OCI-LY3 (cell line): Measurements from ENCODE around the gene PPP2R1B.
"Not testable (repeated sequence)": the region's sequence is repeated elsewhere in the genome, so short reads cannot be mapped to it uniquely, and the experiment has no call there.

Experiments used
- H2AFZ ChIP-seq: fragments of 200-600, 300-600 bp; shearing (Covaris generic); 2 replicates; pipeline ENCODE4 v1.6.0; 2014; ENCODE audit warnings: antibody characterized with exemption, low read depth, low read length
- H3K27ac ChIP-seq: fragments of 200-600, 300-600 bp; sonication (generic); 2 replicates; pipeline ENCODE4 v1.5.1; 2014; ENCODE audit warnings: mild to moderate bottlenecking, low read length, moderate library complexity, mixed read lengths
- H3K27me3 ChIP-seq: fragments of 200-600, 300-600 bp; sonication (generic); 2 replicates; pipeline ENCODE4 v1.6.1; 2014; ENCODE audit warnings: low read depth, low read length, mixed read lengths
- H3K36me3 ChIP-seq: fragments of 200-600, 300-600 bp; sonication (generic); replicated peaks from 2 replicates; pipeline ENCODE3; 2014; ENCODE audit warnings: low read depth, low read length, mixed read lengths
- H3K4me1 ChIP-seq: fragments of 300-600, 200-600 bp; sonication (generic); 2 replicates; pipeline ENCODE4 v1.6.1; 2014; ENCODE audit warnings: low read length, mixed read lengths
- H3K4me2 ChIP-seq: fragments of 200-600, 300-600 bp; sonication (generic); 2 replicates; pipeline ENCODE4 v1.6.1; 2014; ENCODE audit warnings: low read length, mixed read lengths
- H3K4me3 ChIP-seq: fragments of 300-600, 200-600 bp; sonication (generic); 2 replicates; pipeline ENCODE4 v1.5.1; 2014; ENCODE audit warnings: antibody characterized with exemption, mild to moderate bottlenecking, low read length, moderate library complexity
- H3K79me2 ChIP-seq: fragments of 300-600, 200-600 bp; shearing (Covaris generic); 2 replicates; pipeline ENCODE4 v1.6.1; 2014; ENCODE audit warnings: mild to moderate bottlenecking, low read length, mixed read lengths
- H3K9ac ChIP-seq: fragments of 300-600, 200-600 bp; shearing (Covaris generic); 2 replicates; pipeline ENCODE4 v1.6.0; 2014; ENCODE audit warnings: mild to moderate bottlenecking, low read length, moderate library complexity
- H3K9me3 ChIP-seq: fragments of 200-600, 300-600 bp; shearing (Covaris generic); 2 replicates; pipeline ENCODE4 v1.6.1; 2014; ENCODE audit warnings: low read length, mixed read lengths; ENCODE audit not compliant: insufficient read depth
- H4K20me1 ChIP-seq: fragments of 200-600, 300-600 bp; sonication (generic); 2 replicates; pipeline ENCODE4 v1.6.1; 2016; ENCODE audit warnings: low read length, mixed read lengths; ENCODE audit not compliant: insufficient read depth
- EZH2phosphoT487 ChIP-seq: fragments of 200-600 bp; shearing (Covaris generic); IDR thresholded peaks from 2 replicates; pipeline ENCODE4 v1.6.1; 2018; ENCODE audit warnings: antibody characterized with exemption, mixed run types, low read depth
- TF ChIP-seq, protein P1 (sequence below): fragments of 200-600, 300-600 bp; sonication (generic); IDR thresholded peaks from 2 replicates; pipeline ENCODE4 v1.5.1; 2014; ENCODE audit warnings: antibody characterized with exemption, low read length, low read depth

PPP2R1B gene

DNA sequence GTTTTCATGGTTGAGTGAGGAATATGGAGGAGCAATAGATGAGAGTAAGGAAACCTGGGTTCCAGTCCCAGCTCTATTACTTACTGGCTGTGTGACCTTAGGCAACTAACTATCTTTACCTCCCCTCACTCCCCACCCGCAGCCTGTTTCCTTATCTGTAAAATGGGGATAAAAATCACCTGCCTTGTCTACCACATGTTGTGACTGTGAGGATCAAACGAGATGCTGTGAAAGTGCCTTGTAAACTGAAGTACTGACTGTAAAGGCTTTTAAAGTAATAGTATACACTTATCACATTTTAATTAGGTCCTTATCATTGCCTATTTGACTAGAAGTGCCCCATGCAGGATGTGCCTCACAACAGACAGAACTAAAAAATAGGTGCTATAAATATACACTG, 18.9 kb upstream of the PPP2R1B start:
- Histone ChIP-seq H4K20me1 (no peaks in the 10 kb centered on the region), H3K4me3 (no peak overlapping the region), H3K79me2 (no peaks in the 10 kb centered on the region), H3K9me3 (no peaks in the 10 kb centered on the region), H3K27me3 (no peaks in the 10 kb centered on the region), H2AFZ (no peak overlapping the region), H3K9ac (no peak overlapping the region), H3K36me3 (peaks cover 10% of the 10 kb centered on the region), H3K4me1 (0 out of 2 replicates have a peak, but pooled peaks cover 3% of the 10 kb centered on the region), H3K4me2 (no peak overlapping the region), H3K27ac (no peak overlapping the region)
- TF ChIP-seq EZH2phosphoT487, result no peak
- TF ChIP-seq, protein P1, sequence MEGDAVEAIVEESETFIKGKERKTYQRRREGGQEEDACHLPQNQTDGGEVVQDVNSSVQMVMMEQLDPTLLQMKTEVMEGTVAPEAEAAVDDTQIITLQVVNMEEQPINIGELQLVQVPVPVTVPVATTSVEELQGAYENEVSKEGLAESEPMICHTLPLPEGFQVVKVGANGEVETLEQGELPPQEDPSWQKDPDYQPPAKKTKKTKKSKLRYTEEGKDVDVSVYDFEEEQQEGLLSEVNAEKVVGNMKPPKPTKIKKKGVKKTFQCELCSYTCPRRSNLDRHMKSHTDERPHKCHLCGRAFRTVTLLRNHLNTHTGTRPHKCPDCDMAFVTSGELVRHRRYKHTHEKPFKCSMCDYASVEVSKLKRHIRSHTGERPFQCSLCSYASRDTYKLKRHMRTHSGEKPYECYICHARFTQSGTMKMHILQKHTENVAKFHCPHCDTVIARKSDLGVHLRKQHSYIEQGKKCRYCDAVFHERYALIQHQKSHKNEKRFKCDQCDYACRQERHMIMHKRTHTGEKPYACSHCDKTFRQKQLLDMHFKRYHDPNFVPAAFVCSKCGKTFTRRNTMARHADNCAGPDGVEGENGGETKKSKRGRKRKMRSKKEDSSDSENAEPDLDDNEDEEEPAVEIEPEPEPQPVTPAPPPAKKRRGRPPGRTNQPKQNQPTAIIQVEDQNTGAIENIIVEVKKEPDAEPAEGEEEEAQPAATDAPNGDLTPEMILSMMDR, result no peak

DNA sequence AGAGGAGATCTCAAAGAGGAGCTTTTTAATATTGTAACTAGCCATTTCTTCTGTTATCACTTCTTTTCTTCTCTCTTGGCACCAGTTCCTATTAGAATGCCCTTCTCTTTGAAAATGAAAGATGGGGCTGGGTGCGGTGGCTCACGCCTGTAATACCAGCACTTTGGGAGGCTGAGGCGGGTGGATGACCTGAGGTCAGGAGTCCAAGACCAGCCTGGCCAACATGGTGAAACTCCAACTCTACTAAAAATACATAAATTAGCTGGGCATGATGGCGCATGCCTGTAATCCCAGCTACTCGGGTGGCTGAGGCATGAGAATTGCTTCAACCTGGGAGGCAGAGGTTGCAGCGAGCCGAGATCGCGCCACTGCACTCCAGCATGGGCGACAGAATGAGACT, 18.1 kb upstream of the PPP2R1B start:
- not testable (repeated sequence) for H3K9me3 ChIP-seq, H3K9ac ChIP-seq, H3K27ac ChIP-seq, H4K20me1 ChIP-seq, H2AFZ ChIP-seq, H3K27me3 ChIP-seq, H3K36me3 ChIP-seq, H3K4me3 ChIP-seq, H3K79me2 ChIP-seq, H3K4me1 ChIP-seq, H3K4me2 ChIP-seq

DNA sequence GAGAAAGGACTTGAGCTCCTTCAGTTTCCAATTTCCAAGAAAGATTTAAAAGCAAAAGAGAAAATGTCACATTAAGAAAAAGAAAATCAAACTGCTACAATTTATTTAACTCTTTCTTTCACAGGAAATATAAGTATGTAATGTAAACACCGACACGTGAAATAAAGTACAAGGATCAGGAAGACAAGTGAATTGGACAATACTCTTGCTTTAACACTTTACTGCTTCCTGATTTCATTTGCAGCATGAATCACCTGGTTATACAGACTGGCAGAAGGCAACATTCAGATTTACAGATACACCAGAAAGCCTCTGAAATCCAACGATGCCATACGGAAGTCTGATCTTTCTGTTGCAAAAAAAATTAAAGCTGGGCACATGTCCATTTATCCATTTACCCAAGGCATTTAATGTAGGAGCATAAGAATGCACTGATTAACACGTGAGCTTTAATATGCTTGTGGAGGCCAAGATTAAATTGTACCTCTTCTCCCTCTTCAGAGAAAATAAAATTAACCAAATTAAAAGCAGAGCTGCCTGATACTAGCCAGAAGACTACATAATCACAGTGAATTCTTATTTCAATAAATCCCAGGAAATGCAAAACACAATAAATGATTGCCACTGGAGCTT, 16.0 kb upstream of the PPP2R1B start:
- Histone ChIP-seq H3K27ac (no peak overlapping the region), H4K20me1 (no peaks in the 10 kb centered on the region), H3K4me2 (no peak overlapping the region), H3K4me3 (no peak overlapping the region), H3K4me1 (peaks cover 19% of the 10 kb centered on the region), H3K36me3 (peaks cover 10% of the 10 kb centered on the region), H3K27me3 (no peaks in the 10 kb centered on the region), H3K9me3 (no peaks in the 10 kb centered on the region), H3K9ac (no peak overlapping the region), H2AFZ (no peak overlapping the region), H3K79me2 (no peaks in the 10 kb centered on the region)
- TF ChIP-seq, protein P1, result no peak
- TF ChIP-seq EZH2phosphoT487, result no peak

DNA sequence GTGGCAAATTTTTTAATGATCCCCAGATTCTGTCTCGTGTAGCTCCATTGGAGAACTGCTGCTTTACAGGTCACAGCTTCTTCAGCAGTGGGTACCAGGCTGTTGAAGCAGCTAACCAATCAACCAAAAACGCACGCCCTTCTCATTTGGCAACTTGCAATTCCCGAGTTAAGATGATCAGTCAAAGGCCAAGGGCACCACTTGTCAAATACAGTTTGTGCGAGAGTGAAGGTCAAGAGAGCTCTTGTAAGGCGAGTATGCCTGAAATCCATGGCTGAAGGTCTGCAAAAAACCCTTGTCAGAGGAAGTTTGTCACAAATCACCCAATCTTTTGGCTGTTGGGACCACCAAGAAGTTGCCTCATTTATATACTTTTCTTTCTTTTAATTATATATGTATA, 12.9 kb upstream of the PPP2R1B start:
- no peaks in the 10 kb centered on the region for H3K36me3 ChIP-seq

More for the DNA sequence above, 12.9 kb upstream of the PPP2R1B start:
- H3K4me1 ChIP-seq, result peaks cover 42% of the 10 kb centered on the region
- no peak overlapping the region for H3K4me3 ChIP-seq
- no peak for TF ChIP-seq EZH2phosphoT487
- TF ChIP-seq, protein P1, result no peak
- H2AFZ ChIP-seq, result no peak overlapping the region
- no peaks in the 10 kb centered on the region for H3K27me3 ChIP-seq
- no peak overlapping the region for H3K9ac ChIP-seq
- H3K79me2 ChIP-seq, result no peaks in the 10 kb centered on the region
- H3K9me3 ChIP-seq, result no peaks in the 10 kb centered on the region
- H3K27ac ChIP-seq, result no peak overlapping the region
- H4K20me1 ChIP-seq, result no peaks in the 10 kb centered on the region
- H3K4me2 ChIP-seq, result no peak overlapping the region
